SH-SY5Y (cell line): ENCODE results near the gene PPP4C.

ENCODE experiments used
- GATA2 ChIP-seq: IDR thresholded peaks from 2 replicates; pipeline ENCODE4 v1.6.1; 2011; ENCODE audit warnings: mild to moderate bottlenecking, low read depth, low read length
- GATA3 ChIP-seq: IDR thresholded peaks from 2 replicates; pipeline ENCODE4 v1.6.1; 2011; ENCODE audit warnings: low read depth, mild to moderate bottlenecking, low read length, moderate library complexity

DNA sequence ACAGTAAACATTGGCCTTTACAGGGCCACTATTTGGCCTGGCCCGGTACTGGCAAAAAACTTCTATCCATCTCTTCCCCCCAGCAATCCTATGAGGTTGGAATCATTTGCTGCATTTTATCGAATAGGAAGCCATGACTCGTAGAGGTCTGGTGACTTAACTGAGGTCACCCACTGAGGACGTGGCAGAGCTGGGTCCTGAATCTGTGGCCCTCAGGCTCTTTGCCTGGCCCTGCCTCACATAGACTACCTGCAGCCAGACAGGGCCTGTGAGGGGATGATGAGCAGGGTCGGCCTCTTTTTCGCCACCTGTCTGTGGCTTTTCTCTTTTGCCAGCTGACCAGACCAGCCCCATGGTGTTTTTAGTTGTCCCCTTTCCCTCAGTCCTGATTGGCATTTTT lies 1.9 kb downstream of the PPP4C start:
- TF ChIP-seq GATA2, result no peak
- no peak for TF ChIP-seq GATA3
